HepG2 (cell line): ENCODE results near the gene HEPHL1. TPM values are rescaled to one million over a fixed set of nuclear protein-coding genes. Genes with fewer than 3 reads are reported as not detected.
A peak's percentile ranks its signal among the peaks of the same experiment; 100 is the strongest.

Experiments used
- CAMTA2 ChIP-seq: sonication (generic); formaldehyde crosslinking; IDR thresholded peaks from 2 replicates; pipeline ENCODE4 v1.4.0; 2020; ENCODE audit warnings: mild to moderate bottlenecking, missing genetic modification reagents, borderline replicate concordance
- CCDC6 ChIP-seq: sonication (generic); formaldehyde crosslinking; IDR thresholded peaks from 2 replicates; pipeline ENCODE4 v1.8.1; 2022; ENCODE audit warnings: mild to moderate bottlenecking, missing genetic modification reagents, moderate library complexity
- FOXK1 ChIP-seq: sonication (generic); formaldehyde crosslinking; IDR thresholded peaks from 2 replicates; pipeline ENCODE4 v1.4.0; 2020; ENCODE audit warnings: low read depth, missing genetic modification reagents, borderline replicate concordance
- HOXD1 ChIP-seq: sonication (generic); formaldehyde crosslinking; IDR thresholded peaks from 2 replicates; pipeline ENCODE4 v1.5.0; 2020; ENCODE audit warnings: missing genetic modification reagents
- MYC ChIP-seq: sonication (generic); formaldehyde crosslinking; IDR thresholded peaks from 2 replicates; pipeline ENCODE4 v1.9.0; 2021; ENCODE audit warnings: missing genetic modification reagents, borderline replicate concordance
- SOX5 ChIP-seq: IDR thresholded peaks from 2 replicates; pipeline ENCODE4 v1.6.1; 2016; ENCODE audit warnings: borderline replicate concordance
- ZNF354B ChIP-seq: sonication (generic); formaldehyde crosslinking; IDR thresholded peaks from 2 replicates; pipeline ENCODE4 v1.8.0; 2022; ENCODE audit warnings: mild to moderate bottlenecking, missing genetic modification reagents
- ZSCAN20 ChIP-seq: sonication (generic); formaldehyde crosslinking; IDR thresholded peaks from 2 replicates; pipeline ENCODE4 v1.4.0; 2020; ENCODE audit warnings: missing genetic modification reagents, mild to moderate bottlenecking, borderline replicate concordance
- polyA plus RNA-seq, 8 experiments: library from polyadenylated mRNA; depleted of rRNA in 3 of 8; stranded (reverse) in 7 of 8; unstranded in 1 of 8; fragments of >200 nt; fragmentation: Illumina TruSeq in 4 of 8; extraction: Trizol in 4 of 8; gene quantifications; 2 replicates each; pipeline versions ENCODE4 v1.2.1 to v1.2.3, GENCODE V29; 2011 to 2016; ENCODE audit warnings: low read depth in 4 of 8, missing spikeins in 1 of 8, mixed read lengths in 1 of 8; ENCODE audit not compliant: insufficient read depth in 1 of 8
- total RNA-seq, 5 experiments: library from RNA; depleted of rRNA; stranded (reverse); fragments of >200 nt; fragmentation: Illumina TruSeq; extraction: Trizol; gene quantifications; 2 replicates each; pipeline ENCODE4 v1.2.3, GENCODE V29; 2016; ENCODE audit warnings: low read depth in 1 of 5
- TF ChIP-seq, protein P1 (sequence below): sonication (generic); formaldehyde crosslinking; IDR thresholded peaks from 2 replicates; pipeline ENCODE4 v1.8.0; 2022; ENCODE audit warnings: missing genetic modification reagents, mild to moderate bottlenecking, moderate library complexity, borderline replicate concordance
- TF ChIP-seq, protein P2 (sequence below): sonication (generic); formaldehyde crosslinking; IDR thresholded peaks from 2 replicates; pipeline ENCODE4 v1.5.1; 2020; ENCODE audit warnings: mild to moderate bottlenecking, missing genetic modification reagents, borderline replicate concordance
- TF ChIP-seq, protein P3 (sequence below): sonication (generic); formaldehyde crosslinking; IDR thresholded peaks from 2 replicates; pipeline ENCODE4 v1.4.0; 2020; ENCODE audit warnings: missing genetic modification reagents
- TF ChIP-seq, protein P4 (sequence below): sonication (generic); formaldehyde crosslinking; IDR thresholded peaks from 2 replicates; pipeline ENCODE4 v1.4.0; 2020; ENCODE audit warnings: low read depth, mild to moderate bottlenecking, missing genetic modification reagents
- TF ChIP-seq, protein P5 (sequence below): sonication (generic); formaldehyde crosslinking; IDR thresholded peaks from 2 replicates; pipeline ENCODE4 v1.4.0; 2020; ENCODE audit warnings: mild to moderate bottlenecking, missing genetic modification reagents

Gene HEPHL1
- total and polyA plus RNA-seq, 2 of the 13 experiments (the other 11 are each of a cell fraction or from before 2014, with no cell fraction given): 0.04 to 0.05 TPM

DNA sequence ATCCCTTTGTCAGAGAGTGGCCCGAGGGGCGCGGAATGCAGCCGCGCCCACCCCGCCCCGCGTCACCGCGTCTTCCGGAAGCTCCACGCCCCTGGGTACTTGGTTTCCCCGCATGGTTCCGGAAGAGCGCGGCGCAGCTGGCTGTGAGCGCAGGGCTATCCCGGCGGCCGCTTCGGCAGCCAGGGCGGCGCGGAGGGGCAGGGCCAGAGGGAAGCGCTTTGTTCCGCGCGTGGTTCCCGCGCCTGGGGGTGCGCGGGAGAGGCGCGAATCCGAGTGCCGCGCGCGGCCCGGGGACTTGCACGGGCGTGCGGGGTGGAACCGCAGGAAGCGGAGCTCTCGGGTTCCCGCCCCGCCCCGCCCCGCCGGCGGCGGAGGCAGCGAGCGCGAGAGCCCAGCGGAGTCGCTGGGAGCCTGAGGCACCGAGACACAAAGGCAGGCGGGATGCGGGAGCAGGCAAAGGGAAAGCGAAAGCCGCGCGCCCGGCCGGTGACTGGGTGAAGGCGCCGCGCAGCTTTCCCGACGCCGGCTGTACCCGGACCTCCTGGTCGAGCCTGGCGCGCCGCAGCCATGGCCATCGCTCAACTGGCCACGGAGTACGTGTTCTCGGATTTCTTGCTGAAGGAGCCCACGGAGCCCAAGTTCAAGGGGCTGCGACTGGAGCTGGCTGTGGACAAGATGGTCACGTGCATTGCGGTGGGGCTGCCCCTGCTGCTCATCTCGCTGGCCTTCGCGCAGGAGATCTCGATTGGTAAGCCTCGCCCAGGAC lies 107.8 kb downstream of the HEPHL1 start, which contains the start of gene PANX1 (continued):
- TF ChIP-seq, protein P1, sequence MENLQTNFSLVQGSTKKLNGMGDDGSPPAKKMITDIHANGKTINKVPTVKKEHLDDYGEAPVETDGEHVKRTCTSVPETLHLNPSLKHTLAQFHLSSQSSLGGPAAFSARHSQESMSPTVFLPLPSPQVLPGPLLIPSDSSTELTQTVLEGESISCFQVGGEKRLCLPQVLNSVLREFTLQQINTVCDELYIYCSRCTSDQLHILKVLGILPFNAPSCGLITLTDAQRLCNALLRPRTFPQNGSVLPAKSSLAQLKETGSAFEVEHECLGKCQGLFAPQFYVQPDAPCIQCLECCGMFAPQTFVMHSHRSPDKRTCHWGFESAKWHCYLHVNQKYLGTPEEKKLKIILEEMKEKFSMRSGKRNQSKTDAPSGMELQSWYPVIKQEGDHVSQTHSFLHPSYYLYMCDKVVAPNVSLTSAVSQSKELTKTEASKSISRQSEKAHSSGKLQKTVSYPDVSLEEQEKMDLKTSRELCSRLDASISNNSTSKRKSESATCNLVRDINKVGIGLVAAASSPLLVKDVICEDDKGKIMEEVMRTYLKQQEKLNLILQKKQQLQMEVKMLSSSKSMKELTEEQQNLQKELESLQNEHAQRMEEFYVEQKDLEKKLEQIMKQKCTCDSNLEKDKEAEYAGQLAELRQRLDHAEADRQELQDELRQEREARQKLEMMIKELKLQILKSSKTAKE: 0 out of 2 replicates have a peak, but pooled peaks have one; percentile 13
- TF ChIP-seq MYC (CRISPR knock-in tag): peak; percentile 80; the same call in 1 of the 2 replicates
- TF ChIP-seq, protein P2, sequence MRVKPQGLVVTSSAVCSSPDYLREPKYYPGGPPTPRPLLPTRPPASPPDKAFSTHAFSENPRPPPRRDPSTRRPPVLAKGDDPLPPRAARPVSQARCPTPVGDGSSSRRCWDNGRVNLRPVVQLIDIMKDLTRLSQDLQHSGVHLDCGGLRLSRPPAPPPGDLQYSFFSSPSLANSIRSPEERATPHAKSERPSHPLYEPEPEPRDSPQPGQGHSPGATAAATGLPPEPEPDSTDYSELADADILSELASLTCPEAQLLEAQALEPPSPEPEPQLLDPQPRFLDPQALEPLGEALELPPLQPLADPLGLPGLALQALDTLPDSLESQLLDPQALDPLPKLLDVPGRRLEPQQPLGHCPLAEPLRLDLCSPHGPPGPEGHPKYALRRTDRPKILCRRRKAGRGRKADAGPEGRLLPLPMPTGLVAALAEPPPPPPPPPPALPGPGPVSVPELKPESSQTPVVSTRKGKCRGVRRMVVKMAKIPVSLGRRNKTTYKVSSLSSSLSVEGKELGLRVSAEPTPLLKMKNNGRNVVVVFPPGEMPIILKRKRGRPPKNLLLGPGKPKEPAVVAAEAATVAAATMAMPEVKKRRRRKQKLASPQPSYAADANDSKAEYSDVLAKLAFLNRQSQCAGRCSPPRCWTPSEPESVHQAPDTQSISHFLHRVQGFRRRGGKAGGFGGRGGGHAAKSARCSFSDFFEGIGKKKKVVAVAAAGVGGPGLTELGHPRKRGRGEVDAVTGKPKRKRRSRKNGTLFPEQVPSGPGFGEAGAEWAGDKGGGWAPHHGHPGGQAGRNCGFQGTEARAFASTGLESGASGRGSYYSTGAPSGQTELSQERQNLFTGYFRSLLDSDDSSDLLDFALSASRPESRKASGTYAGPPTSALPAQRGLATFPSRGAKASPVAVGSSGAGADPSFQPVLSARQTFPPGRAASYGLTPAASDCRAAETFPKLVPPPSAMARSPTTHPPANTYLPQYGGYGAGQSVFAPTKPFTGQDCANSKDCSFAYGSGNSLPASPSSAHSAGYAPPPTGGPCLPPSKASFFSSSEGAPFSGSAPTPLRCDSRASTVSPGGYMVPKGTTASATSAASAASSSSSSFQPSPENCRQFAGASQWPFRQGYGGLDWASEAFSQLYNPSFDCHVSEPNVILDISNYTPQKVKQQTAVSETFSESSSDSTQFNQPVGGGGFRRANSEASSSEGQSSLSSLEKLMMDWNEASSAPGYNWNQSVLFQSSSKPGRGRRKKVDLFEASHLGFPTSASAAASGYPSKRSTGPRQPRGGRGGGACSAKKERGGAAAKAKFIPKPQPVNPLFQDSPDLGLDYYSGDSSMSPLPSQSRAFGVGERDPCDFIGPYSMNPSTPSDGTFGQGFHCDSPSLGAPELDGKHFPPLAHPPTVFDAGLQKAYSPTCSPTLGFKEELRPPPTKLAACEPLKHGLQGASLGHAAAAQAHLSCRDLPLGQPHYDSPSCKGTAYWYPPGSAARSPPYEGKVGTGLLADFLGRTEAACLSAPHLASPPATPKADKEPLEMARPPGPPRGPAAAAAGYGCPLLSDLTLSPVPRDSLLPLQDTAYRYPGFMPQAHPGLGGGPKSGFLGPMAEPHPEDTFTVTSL (CRISPR knock-in tag): no peak
- TF ChIP-seq, protein P3, sequence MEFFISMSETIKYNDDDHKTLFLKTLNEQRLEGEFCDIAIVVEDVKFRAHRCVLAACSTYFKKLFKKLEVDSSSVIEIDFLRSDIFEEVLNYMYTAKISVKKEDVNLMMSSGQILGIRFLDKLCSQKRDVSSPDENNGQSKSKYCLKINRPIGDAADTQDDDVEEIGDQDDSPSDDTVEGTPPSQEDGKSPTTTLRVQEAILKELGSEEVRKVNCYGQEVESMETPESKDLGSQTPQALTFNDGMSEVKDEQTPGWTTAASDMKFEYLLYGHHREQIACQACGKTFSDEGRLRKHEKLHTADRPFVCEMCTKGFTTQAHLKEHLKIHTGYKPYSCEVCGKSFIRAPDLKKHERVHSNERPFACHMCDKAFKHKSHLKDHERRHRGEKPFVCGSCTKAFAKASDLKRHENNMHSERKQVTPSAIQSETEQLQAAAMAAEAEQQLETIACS (CRISPR knock-in tag): peak; percentile 72
- TF ChIP-seq, protein P4, sequence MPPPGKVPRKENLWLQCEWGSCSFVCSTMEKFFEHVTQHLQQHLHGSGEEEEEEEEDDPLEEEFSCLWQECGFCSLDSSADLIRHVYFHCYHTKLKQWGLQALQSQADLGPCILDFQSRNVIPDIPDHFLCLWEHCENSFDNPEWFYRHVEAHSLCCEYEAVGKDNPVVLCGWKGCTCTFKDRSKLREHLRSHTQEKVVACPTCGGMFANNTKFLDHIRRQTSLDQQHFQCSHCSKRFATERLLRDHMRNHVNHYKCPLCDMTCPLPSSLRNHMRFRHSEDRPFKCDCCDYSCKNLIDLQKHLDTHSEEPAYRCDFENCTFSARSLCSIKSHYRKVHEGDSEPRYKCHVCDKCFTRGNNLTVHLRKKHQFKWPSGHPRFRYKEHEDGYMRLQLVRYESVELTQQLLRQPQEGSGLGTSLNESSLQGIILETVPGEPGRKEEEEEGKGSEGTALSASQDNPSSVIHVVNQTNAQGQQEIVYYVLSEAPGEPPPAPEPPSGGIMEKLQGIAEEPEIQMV: no peak
- 0 out of 2 replicates have a peak, but pooled peaks have one; percentile 2 for TF ChIP-seq FOXK1 (CRISPR knock-in tag)
- 0 out of 2 replicates have a peak, but pooled peaks have one; percentile 28 for TF ChIP-seq HOXD1
- peak; percentile 75; the same call in 1 of the 2 replicates for TF ChIP-seq CCDC6
- peak; percentile 97 for TF ChIP-seq CAMTA2 (CRISPR knock-in tag)
- no peak; the same call in 1 of the 2 replicates for TF ChIP-seq SOX5 (CRISPR knock-in tag)
- TF ChIP-seq ZSCAN20 (CRISPR knock-in tag): peak; percentile 60; the same call in 1 of the 2 replicates
- 0 out of 2 replicates have a peak, but pooled peaks have one; percentile 42 for TF ChIP-seq ZNF354B (CRISPR knock-in tag)
- TF ChIP-seq, protein P5, sequence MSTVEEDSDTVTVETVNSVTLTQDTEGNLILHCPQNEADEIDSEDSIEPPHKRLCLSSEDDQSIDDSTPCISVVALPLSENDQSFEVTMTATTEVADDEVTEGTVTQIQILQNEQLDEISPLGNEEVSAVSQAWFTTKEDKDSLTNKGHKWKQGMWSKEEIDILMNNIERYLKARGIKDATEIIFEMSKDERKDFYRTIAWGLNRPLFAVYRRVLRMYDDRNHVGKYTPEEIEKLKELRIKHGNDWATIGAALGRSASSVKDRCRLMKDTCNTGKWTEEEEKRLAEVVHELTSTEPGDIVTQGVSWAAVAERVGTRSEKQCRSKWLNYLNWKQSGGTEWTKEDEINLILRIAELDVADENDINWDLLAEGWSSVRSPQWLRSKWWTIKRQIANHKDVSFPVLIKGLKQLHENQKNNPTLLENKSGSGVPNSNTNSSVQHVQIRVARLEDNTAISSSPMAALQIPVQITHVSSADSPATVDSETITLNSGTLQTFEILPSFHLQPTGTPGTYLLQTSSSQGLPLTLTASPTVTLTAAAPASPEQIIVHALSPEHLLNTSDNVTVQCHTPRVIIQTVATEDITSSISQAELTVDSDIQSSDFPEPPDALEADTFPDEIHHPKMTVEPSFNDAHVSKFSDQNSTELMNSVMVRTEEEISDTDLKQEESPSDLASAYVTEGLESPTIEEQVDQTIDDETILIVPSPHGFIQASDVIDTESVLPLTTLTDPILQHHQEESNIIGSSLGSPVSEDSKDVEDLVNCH (CRISPR knock-in tag): no peak
